Activated CD8-positive, alpha-beta T cell treated with anti-CD3 and anti-CD28 coated beads, Interleukin-2, amount 10 ng/mL, durations not matched to agents 7 days and 5 days (primary cell): ENCODE measurements around the gene SPEM3. TPM values are rescaled to one million over a fixed set of nuclear protein-coding genes. Genes with fewer than 3 reads are reported as not detected.

Source experiments
- ATAC-seq: fragments of 150-1000 bp; cut with Tn5 transposase; one replicate; pipeline ENCODE4 v1.10.0; 2021; ENCODE audit warnings: moderate library complexity
- CTCF ChIA-PET: fragments of 350-600 bp; sonication (Branson Sonifier 250); formaldehyde crosslinking; loops from one replicate; lab custom pipeline; 2021; ENCODE audit warnings: antibody characterized with exemption; lab: Charles Lee
- POLR2A ChIA-PET: fragments of 350-600 bp; sonication (Branson Sonifier 250); formaldehyde crosslinking; loops from one replicate; lab custom pipeline; 2021; ENCODE audit warnings: antibody characterized with exemption; lab: Charles Lee
- DNase-seq: peaks from one replicate; pipeline ENCODE4 v3.0.0-alpha.2; 2020
- H3K27ac Mint-ChIP-seq: one replicate; pipeline ENCODE4 v1.8.0; 2021; ENCODE audit warnings: mild to moderate bottlenecking, mixed read lengths
- H3K27me3 Mint-ChIP-seq: one replicate; pipeline ENCODE4 v1.8.0; 2021; ENCODE audit warnings: low read depth, mixed read lengths
- H3K36me3 Mint-ChIP-seq: one replicate; pipeline ENCODE4 v1.8.0; 2021; ENCODE audit warnings: low read depth, mixed read lengths
- H3K4me1 Mint-ChIP-seq: one replicate; pipeline ENCODE4 v1.8.0; 2021; ENCODE audit warnings: low read depth, mixed read lengths
- H3K4me3 Mint-ChIP-seq: one replicate; pipeline ENCODE4 v1.8.0; 2021; ENCODE audit warnings: mild to moderate bottlenecking, mixed read lengths
- H3K9me3 Mint-ChIP-seq: one replicate; pipeline ENCODE4 v1.8.0; 2022; ENCODE audit warnings: mixed read lengths; ENCODE audit not compliant: insufficient read depth
- total RNA-seq, 2 experiments: library from RNA; stranded (reverse); gene quantifications; one replicate each; pipeline ENCODE4 v1.2.3, GENCODE V29; 2021

The SPEM3 gene
- total RNA-seq, 2 experiments from 2014 or later, result not detected

DNA sequence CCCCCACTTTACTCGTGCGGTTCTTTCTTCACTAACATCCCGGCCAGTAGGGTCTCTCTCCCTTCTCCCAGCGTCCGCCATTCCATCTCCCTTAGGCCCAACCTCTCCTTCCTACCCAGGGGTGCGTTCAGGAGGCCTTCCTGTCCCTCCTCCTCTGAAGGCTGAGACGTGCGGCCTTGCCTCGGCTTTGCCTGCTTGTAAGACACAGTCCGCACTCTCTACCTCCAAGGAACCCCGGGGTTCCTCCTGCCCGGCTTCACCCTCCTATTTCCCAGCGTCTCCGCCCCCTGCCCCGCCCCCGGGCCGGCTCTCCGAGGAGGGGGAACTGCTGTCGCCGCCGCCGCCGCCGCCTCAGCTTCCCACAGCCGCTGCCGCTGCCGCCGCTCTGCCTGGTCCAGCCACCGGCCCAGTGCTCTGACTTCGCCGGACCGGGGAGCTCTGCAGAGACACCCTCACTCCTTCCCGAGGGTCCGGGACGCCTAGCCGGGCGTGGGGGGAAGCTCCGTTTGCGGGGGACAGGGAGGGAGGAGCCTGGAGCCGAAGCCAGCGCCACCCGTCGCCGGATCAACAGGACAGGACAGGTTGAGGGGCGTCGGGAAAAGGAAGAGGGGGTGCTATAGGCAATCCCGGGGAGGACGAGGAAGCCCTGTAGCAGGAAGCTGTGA lies 9.4 kb downstream of the SPEM3 start:
- peak overlapping the region; percentile 75 for H3K27ac Mint-ChIP-seq
- ATAC-seq, result no peak

DNA sequence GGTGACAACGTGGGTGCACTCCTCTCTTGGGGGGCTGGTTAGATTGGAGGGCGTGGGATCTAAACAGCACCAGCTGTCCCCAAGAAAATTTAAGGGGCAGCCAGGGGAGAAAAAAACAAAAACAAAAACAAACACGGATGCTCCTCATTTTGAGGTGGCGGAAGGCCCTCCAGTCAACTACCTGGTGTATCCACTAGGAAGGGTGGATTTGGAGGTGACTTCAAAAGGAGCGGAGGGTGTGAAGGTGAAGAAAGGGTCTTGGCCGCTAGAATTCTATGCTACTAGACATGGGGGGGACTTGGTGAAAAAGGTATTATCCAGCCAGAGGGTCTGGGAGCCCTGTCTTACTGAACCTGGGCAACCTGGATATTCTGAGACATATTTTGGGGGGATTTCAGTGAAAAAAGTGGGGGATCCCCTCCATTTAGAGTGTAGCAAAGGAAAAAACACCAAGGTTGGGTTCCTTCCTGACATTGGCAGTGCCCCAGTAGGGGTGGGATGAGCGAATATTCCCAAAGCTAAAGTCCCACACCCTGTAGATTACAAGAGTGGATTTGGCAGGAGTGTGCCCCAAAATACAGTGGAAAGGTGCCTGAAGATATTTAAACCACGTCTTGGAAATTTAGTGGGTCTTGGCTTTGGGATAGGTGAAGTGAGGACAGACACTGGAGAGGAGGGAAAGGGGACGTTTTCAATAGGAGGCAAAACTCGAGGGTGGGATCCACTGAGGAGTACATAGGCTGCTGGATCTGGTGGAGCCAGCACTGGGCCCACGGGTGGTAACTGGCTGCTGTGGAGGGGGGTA lies 10.2 kb downstream of the SPEM3 start:
- Mint-ChIP-seq H3K27ac (peak overlapping the region; percentile 62), H3K4me1 (peaks cover 43% of the 10 kb centered on the region), H3K27me3 (peaks cover 18% of the 10 kb centered on the region), H3K9me3 (no peaks in the 10 kb centered on the region), H3K36me3 (peaks cover 20% of the 10 kb centered on the region), H3K4me3 (peak overlapping the region; percentile 95)
- ChIA-PET CTCF (interaction anchor here (1.3 to 6.5 kb wide), 8 partner anchors 16 to 121 kb away, joined by 4 to 78 read pairs (median 34); partner anchors contain the start of genes ACAP1, POLR2A, SENP3 and SLC35G6), POLR2A (interaction anchor here (0.6 to 1.5 kb wide), 6 partner anchors 19 to 248 kb away, joined by 3 to 12 read pairs (median 3); partner anchors contain the start of genes POLR2A and TP53)
- DNase-seq (no peak), ATAC-seq (no peak)

More for the DNA sequence above, 9.4 kb downstream of the SPEM3 start:
- Mint-ChIP-seq H3K4me1 (peaks cover 43% of the 10 kb centered on the region), H3K4me3 (peak overlapping the region; percentile 95), H3K27me3 (peaks cover 17% of the 10 kb centered on the region), H3K36me3 (peaks cover 15% of the 10 kb centered on the region), H3K9me3 (no peaks in the 10 kb centered on the region)
- DNase-seq, result peak; percentile 73
- CTCF ChIA-PET, result interaction anchor here (1.4 to 6.5 kb wide), 10 partner anchors 16 to 122 kb away, joined by 4 to 78 read pairs (median 20); partner anchors contain the start of genes ACAP1, NEURL4, POLR2A and SENP3
- POLR2A ChIA-PET, result interaction anchor here (0.6 to 3.0 kb wide), 6 partner anchors 20 to 249 kb away, joined by 3 to 12 read pairs (median 4); partner anchors contain the start of genes ACAP1, POLR2A and TP53

DNA sequence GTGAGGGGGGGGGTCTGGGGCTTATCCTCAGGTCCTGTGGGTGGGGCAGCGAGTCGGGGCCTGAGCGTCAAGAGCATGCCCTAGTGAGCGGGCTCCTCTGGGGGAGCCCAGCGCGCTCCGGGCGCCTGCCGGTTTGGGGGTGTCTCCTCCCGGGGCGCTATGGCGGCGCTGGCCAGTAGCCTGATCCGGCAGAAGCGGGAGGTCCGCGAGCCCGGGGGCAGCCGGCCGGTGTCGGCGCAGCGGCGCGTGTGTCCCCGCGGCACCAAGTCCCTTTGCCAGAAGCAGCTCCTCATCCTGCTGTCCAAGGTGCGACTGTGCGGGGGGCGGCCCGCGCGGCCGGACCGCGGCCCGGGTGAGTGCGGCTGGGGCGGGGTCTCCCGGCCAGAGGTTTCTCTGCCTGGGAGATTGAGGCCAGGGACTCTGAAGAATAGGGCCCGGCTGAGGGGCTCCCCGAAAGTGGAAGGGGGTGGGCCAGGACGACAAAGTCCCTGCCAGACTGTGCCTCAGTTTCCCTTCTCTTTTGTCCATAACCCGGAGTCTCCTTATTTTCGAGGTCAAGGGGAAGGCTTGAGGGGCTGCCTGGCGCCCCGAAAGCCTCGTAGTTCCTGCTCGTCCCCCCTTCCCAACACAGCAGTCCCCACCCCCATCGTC lies 10.9 kb downstream of the SPEM3 start, which contains the start of gene FGF11:
Gene FGF11, plus strand, starts transcription at position 51 of the 651 bp plus-strand sequence. Its CDS starts 109 bp downstream, at position 160.
- Mint-ChIP-seq H3K4me1 (peaks cover 46% of the 10 kb centered on the region), H3K36me3 (peaks cover 22% of the 10 kb centered on the region), H3K9me3 (no peaks in the 10 kb centered on the region), H3K27ac (peak within 1 kb of the TSS; percentile 62), H3K4me3 (peak within 1 kb of the TSS; percentile 95), H3K27me3 (peaks cover 20% of the 10 kb centered on the region)
- ChIA-PET CTCF (interaction anchor here (0.7 to 6.5 kb wide), 8 partner anchors 13 to 150 kb away, joined by 4 to 78 read pairs (median 4); partner anchors contain the start of genes PLSCR3, SLC35G6, SOX15 and TMEM95), POLR2A (interaction anchor here (0.9 to 2.9 kb wide), 4 partner anchors 15 to 56 kb away, joined by 3 to 20 read pairs (median 3); no protein-coding TSS in a partner anchor)
- DNase-seq (peak; percentile 29), ATAC-seq (no peak)

DNA sequence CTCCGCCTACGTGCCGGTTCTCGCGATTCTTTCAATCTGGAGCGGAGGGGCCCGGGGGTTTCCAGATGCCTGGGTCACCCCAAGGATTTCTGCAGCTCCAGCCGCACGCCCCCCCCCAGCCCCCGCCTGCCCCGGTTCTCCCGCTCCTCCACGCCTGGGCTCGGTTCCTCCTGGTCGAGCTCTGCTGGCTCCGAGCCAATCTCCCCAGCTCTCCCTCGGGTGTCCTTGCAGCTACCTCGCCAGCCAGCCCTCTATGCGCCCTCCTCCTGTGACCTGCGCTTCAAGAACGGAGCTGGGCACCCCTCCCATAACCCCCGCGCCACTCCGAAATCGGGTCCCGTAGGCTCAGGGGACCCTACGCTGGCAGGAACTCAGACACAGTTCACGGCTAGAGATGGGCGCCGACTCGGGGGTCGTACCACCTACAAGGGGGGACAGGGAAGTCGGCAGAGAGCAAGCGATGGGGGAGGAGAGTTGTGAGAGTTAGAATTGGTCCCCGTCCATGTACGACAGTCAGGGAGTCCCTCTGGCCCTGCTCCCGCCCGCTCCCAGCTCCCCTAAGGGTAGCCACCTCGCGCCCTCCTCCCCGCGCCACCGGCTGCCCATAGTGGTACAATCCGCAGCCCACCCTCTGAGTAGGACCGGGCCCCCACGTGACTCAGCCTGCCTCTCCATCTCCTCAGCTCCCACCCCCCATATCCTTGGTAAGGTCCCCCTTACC lies 11.6 kb downstream of the SPEM3 start:
- DNase-seq (peak; percentile 63), ATAC-seq (no peak)
- peak overlapping the region; percentile 95 for H3K4me3 Mint-ChIP-seq
- H3K27ac Mint-ChIP-seq, result peak overlapping the region; percentile 56
- H3K4me1 Mint-ChIP-seq, result peaks cover 47% of the 10 kb centered on the region
- CTCF ChIA-PET, result interaction anchor here (0.7 to 6.5 kb wide), 10 partner anchors 13 to 248 kb away, joined by 4 to 78 read pairs (median 6); partner anchors contain the start of genes PLSCR3, SENP3, SLC35G6 and SOX15
- no peaks in the 10 kb centered on the region for H3K9me3 Mint-ChIP-seq
- peaks cover 22% of the 10 kb centered on the region for H3K27me3 Mint-ChIP-seq
- peaks cover 22% of the 10 kb centered on the region for H3K36me3 Mint-ChIP-seq
- POLR2A ChIA-PET, result interaction anchor here (0.6 to 2.9 kb wide), 5 partner anchors 15 to 56 kb away, joined by 3 to 20 read pairs (median 3); partner anchors contain the start of genes POLR2A and TMEM256

DNA sequence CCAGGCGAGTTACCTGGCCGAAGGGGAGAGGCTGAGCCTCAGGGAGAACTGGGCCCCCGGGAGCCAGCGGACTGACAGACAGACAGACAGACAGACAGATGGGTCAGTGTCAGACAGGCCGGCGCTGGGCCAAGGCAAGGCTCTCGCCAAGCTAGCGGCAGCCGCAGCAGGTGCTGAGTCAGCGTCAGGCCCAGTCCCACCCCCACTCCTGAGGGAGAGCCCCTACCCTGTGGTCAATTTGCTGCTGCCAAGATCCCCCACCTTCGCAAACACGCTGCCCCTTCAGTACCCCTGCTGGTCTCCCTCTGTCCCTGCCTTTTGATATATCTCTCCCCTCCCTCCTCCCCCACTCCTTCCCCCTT lies 12.2 kb downstream of the SPEM3 start:
- CTCF ChIA-PET, result interaction anchor here (0.6 to 6.5 kb wide), 9 partner anchors 12 to 247 kb away, joined by 4 to 78 read pairs (median 5); partner anchors contain the start of genes SENP3, SLC35G6, SOX15 and WRAP53

DNA sequence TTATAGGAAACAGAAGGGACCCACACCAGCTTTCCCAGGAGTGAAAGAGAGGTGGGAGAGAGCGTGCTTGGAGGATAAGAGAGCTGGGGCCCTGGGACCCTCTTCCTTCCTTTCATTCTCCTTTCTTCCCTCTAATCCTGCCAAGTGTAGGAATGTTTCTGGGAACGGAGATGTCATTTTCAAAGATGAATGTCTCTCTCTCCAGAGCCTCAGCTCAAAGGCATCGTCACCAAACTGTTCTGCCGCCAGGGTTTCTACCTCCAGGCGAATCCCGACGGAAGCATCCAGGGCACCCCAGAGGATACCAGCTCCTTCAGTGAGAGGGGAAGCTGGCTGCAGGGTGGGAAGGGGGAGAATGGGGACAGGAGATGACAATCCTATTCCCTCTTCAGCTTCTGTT lies 12.6 kb downstream of the SPEM3 start:
- ChIA-PET CTCF (interaction anchor here (0.6 to 2.5 kb wide), 6 partner anchors 35 to 247 kb away, joined by 4 to 11 read pairs (median 5); partner anchors contain the start of genes SENP3, SOX15 and WRAP53), POLR2A (interaction anchor here (0.6 to 2.9 kb wide), 5 partner anchors 14 to 125 kb away, joined by 3 to 20 read pairs (median 7); partner anchors contain the start of genes POLR2A and TMEM95)
- Mint-ChIP-seq H3K4me1 (peaks cover 52% of the 10 kb centered on the region), H3K9me3 (no peaks in the 10 kb centered on the region), H3K27me3 (peaks cover 29% of the 10 kb centered on the region), H3K27ac (no peak overlapping the region), H3K4me3 (peak overlapping the region; percentile 95), H3K36me3 (peaks cover 22% of the 10 kb centered on the region)
- no peak for DNase-seq
- ATAC-seq, result no peak

More for the DNA sequence above, 12.2 kb downstream of the SPEM3 start:
- POLR2A ChIA-PET, result interaction anchor here (0.6 to 2.9 kb wide), 5 partner anchors 14 to 86 kb away, joined by 3 to 20 read pairs (median 7); partner anchors contain the start of genes POLR2A, TMEM256 and TMEM95
- Mint-ChIP-seq H3K9me3 (no peaks in the 10 kb centered on the region), H3K4me1 (peaks cover 53% of the 10 kb centered on the region), H3K36me3 (peaks cover 22% of the 10 kb centered on the region), H3K4me3 (peak overlapping the region; percentile 95), H3K27me3 (peaks cover 27% of the 10 kb centered on the region), H3K27ac (peak overlapping the region; percentile 56)
- no peak for ATAC-seq
- peak; percentile 35 for DNase-seq

DNA sequence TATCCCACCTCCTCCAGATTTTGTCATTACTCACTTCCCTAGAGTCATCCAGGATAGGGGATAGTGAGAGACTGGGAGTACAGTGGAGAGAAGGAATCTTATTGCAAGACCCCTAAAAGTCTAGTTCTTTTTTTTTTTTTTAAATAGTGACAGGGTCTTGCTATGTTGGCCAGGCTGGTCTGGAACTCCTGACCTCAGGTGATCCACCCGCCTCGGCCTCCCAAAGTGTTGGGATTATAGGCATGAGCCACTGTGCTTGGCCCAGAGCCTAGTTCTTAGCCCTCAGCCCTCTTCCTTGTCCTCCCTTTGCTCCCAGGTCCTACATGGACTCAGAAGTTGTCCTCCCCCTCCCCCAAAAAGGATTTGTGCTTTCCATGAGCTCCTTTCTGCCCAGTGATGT lies 13.5 kb downstream of the SPEM3 start:
- ATAC-seq (no peak), DNase-seq (no peak)
- no peaks in the 10 kb centered on the region for H3K9me3 Mint-ChIP-seq
- H3K4me3 Mint-ChIP-seq, result no peak overlapping the region
- ChIA-PET CTCF (interaction anchor here (0.7 to 2.5 kb wide), 6 partner anchors 12 to 246 kb away, joined by 3 to 11 read pairs (median 5); partner anchors contain the start of genes SENP3, SOX15 and WRAP53), POLR2A (interaction anchor here (1.4 to 2.9 kb wide), 3 partner anchors 13 to 42 kb away, joined by 7 to 20 read pairs (median 9); partner anchors contain the start of gene POLR2A)
- H3K27ac Mint-ChIP-seq, result no peak overlapping the region
- H3K4me1 Mint-ChIP-seq, result peaks cover 47% of the 10 kb centered on the region
- peaks cover 21% of the 10 kb centered on the region for H3K36me3 Mint-ChIP-seq
- peaks cover 32% of the 10 kb centered on the region for H3K27me3 Mint-ChIP-seq

DNA sequence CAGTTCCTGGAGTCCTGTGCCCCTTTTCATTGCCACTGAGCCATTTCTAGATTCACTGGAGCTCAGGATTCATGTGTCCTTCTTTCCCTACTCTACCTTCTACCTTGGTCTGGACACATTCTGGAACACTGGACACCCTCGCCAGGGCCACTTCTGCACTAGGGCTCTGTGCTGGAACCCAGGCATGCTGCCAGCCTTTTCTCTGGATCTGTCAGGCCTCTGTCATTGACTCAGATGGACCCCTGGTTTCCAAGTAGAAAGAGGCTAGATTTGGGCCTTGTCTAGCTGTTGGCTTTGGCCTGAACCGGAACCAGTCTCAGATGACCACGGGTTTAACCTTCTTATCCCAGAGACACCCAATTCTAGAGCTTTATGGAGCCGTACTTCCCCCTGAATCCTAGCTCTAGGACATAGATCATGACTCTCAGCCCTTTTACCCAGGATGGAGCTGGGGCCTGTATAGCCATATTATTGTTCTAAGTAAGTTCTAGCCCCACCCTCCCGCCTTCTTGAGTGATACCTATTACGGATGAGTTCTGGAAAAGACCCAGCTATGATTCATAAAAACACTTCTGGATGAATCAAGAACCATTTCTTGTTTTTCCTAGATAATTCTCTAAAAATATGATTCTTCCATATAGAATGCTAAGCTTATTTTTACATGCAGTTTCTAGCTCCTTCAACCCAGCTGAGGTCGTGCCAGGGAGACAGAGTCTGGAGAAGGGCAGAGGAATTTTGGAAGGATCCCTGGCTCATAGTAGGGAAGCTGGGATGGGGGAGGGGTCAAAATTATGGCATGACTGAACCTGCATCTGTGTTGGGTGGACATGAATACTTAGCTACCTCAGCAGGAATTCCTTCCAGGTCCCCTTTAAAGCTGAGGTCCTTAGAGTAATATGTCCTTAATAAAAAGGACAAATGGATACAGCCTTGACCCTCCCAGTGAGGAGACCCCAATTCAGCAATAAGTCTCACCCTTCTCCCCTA lies 15.1 kb downstream of the SPEM3 start:
- peaks cover 33% of the 10 kb centered on the region for H3K27me3 Mint-ChIP-seq
- POLR2A ChIA-PET, result interaction anchor here (0.5 to 4.6 kb wide), 9 partner anchors 8 to 967 kb away, joined by 3 to 21 read pairs (median 3); partner anchors contain the start of genes MPDU1, POLR2A and ZBTB4
- H3K9me3 Mint-ChIP-seq, result no peaks in the 10 kb centered on the region

More for the DNA sequence above, 15.1 kb downstream of the SPEM3 start:
- no peak overlapping the region for H3K27ac Mint-ChIP-seq
- H3K4me3 Mint-ChIP-seq, result no peak overlapping the region
- ATAC-seq (no peak), DNase-seq (no peak)
- peaks cover 34% of the 10 kb centered on the region for H3K4me1 Mint-ChIP-seq
- CTCF ChIA-PET, result interaction anchor here (1.1 to 5.3 kb wide), 8 partner anchors 8 to 117 kb away, joined by 3 to 50 read pairs (median 7); partner anchors contain the start of genes TMEM102 and TNFSF13
- H3K36me3 Mint-ChIP-seq, result peaks cover 24% of the 10 kb centered on the region
